ENCODE data around the gene GFAP.

Gene GFAP

GRCh38 chr17:44862278-44862914, 52.9 kb downstream of the GFAP start (continued):
- no peak for TF ChIP-seq TSHZ2 (CRISPR knock-in tag; IDR thresholded peaks at IDR 0.05)
- no peak for TF ChIP-seq RARB (CRISPR knock-in tag; IDR thresholded peaks at IDR 0.05)
- no peak for TF ChIP-seq CREB5 (CRISPR knock-in tag; IDR thresholded peaks at IDR 0.05; ENCODE audit: low read depth)
- TF ChIP-seq ISL1 (CRISPR knock-in tag; IDR thresholded peaks at IDR 0.05): no peak

- TF ChIP-seq GLIS3 (CRISPR knock-in tag; IDR thresholded peaks at IDR 0.05) (no peak), PPARA (CRISPR knock-in tag; IDR thresholded peaks at IDR 0.05; ENCODE audit: borderline replicate concordance) (no peak), ESRRG (CRISPR knock-in tag; IDR thresholded peaks at IDR 0.05) (no peak), CSRNP3 (CRISPR knock-in tag; IDR thresholded peaks at IDR 0.05) (no peak)
- ATAC-seq: no peak
These were observed 55.6 kb downstream of the GFAP start for GRCh38 chr17:44859701-44860100.

- no peak for ATAC-seq
- TF ChIP-seq GLIS3 (CRISPR knock-in tag; IDR thresholded peaks at IDR 0.05): no peak
These were observed 61.1 kb downstream of the GFAP start for GRCh38 chr17:44854192-44854591.
